Activated effector memory CD4-positive, alpha-beta T cell treated with Interleukin-2 at 50 U/mL for 16 hours (primary cell): ENCODE measurements around the gene SMIM17.
A peak's percentile ranks its signal among the peaks of the same experiment; 100 is the strongest.

Source experiments
- DNase-seq: peaks from one replicate; pipeline ENCODE4 v3.0.0-alpha.2; 2020

Gene SMIM17

GRCh38 chr19:56642711-56643459, at the start of gene SMIM17:
Gene SMIM17, plus strand, starts transcription at chr19:56643159. Its CDS starts 2,509 bp downstream, at chr19:56645668.
- no peak for DNase-seq

GRCh38 chr19:56594446-56594782, 48.5 kb upstream of the SMIM17 start:
- DNase-seq = no peak

- peak; percentile 76 for DNase-seq
These were observed 48.0 kb upstream of the SMIM17 start, which contains the start of gene ZNF71 for GRCh38 chr19:56594783-56595547. Gene ZNF71, plus strand, starts transcription at chr19:56595302. Its CDS starts 6,257 bp downstream, at chr19:56601559.

- no peak for DNase-seq
These were observed 47.4 kb upstream of the SMIM17 start for GRCh38 chr19:56595548-56595899.

- DNase-seq = no peak
These were observed 46.3 kb upstream of the SMIM17 start for GRCh38 chr19:56596676-56597075.

- DNase-seq = no peak
These were observed 45.3 kb upstream of the SMIM17 start for GRCh38 chr19:56597696-56598095.

GRCh38 chr19:56601375-56601774, 41.6 kb upstream of the SMIM17 start:
- no peak for DNase-seq

- DNase-seq = no peak
These were observed 39.1 kb upstream of the SMIM17 start for GRCh38 chr19:56603829-56604228.

- no peak for DNase-seq
These were observed 34.5 kb upstream of the SMIM17 start for GRCh38 chr19:56608274-56608964.

GRCh38 chr19:56611288-56611687, 31.7 kb upstream of the SMIM17 start:
- DNase-seq = no peak

- DNase-seq = no peak
These were observed 30.2 kb upstream of the SMIM17 start for GRCh38 chr19:56612737-56613136.

- no peak for DNase-seq
These were observed 29.3 kb upstream of the SMIM17 start for GRCh38 chr19:56613639-56614038.

- no peak for DNase-seq
These were observed 25.4 kb upstream of the SMIM17 start for GRCh38 chr19:56617531-56617930.

- no peak for DNase-seq
These were observed 23.8 kb upstream of the SMIM17 start for GRCh38 chr19:56619121-56619520.

- no peak for DNase-seq
These were observed 20.6 kb upstream of the SMIM17 start for GRCh38 chr19:56622374-56622773.

- no peak for DNase-seq
These were observed 20.0 kb upstream of the SMIM17 start for GRCh38 chr19:56623006-56623405.

GRCh38 chr19:56625708-56626107, 17.3 kb upstream of the SMIM17 start:
- no peak for DNase-seq

- no peak for DNase-seq
These were observed 9.9 kb upstream of the SMIM17 start for GRCh38 chr19:56633021-56633420.

- no peak for DNase-seq
These were observed 4.9 kb upstream of the SMIM17 start for GRCh38 chr19:56637976-56638555.

GRCh38 chr19:56639217-56639616, 3.7 kb upstream of the SMIM17 start:
- no peak for DNase-seq

GRCh38 chr19:56643460-56643955, 549 bp downstream of the SMIM17 start:
- no peak for DNase-seq

GRCh38 chr19:56654151-56654550, 11.2 kb downstream of the SMIM17 start:
- no peak for DNase-seq
